Duodenal mucosa (tissue), 2 donors: ENCODE data around the gene SGF29.
"Not testable (repeated sequence)": the region's sequence is repeated elsewhere in the genome, so short reads cannot be mapped to it uniquely, and the experiment has no call there.

Source experiments
- H3K27ac ChIP-seq: one replicate; pipeline ENCODE4 v1.7.0; 2013; ENCODE audit warnings: low read depth, low read length
- H3K27me3 ChIP-seq, 2 donors: one replicate each; pipeline ENCODE4 v1.7.0; 2013; ENCODE audit warnings: low read length in 2 of 2, control low read depth in 1 of 2; ENCODE audit not compliant: insufficient read depth in 2 of 2, control insufficient read depth in 1 of 2
- H3K36me3 ChIP-seq, 2 donors: one replicate each; pipeline ENCODE4 v1.7.0; 2013; ENCODE audit warnings: low read length in 2 of 2, control low read depth in 1 of 2; ENCODE audit not compliant: insufficient read depth in 2 of 2, control insufficient read depth in 1 of 2
- H3K4me1 ChIP-seq, 2 donors: one replicate each; pipeline ENCODE4 v1.7.0; 2013; ENCODE audit warnings: low read length in 2 of 2, control low read depth in 1 of 2; ENCODE audit not compliant: insufficient read depth in 2 of 2, control insufficient read depth in 1 of 2
- H3K4me3 ChIP-seq, 2 donors: one replicate each; pipeline ENCODE4 v1.7.0; 2013; ENCODE audit warnings: low read length in 2 of 2, low read depth in 1 of 2
- H3K9ac ChIP-seq, 2 donors: one replicate each; pipeline ENCODE4 v1.7.0; 2013; ENCODE audit warnings: low read length in 2 of 2, low read depth in 1 of 2
- H3K9me3 ChIP-seq, 2 donors: one replicate each; pipeline ENCODE4 v1.7.0; 2013; ENCODE audit warnings: low read length in 2 of 2, control low read depth in 1 of 2; ENCODE audit not compliant: control insufficient read depth in 1 of 2

SGF29 gene

DNA sequence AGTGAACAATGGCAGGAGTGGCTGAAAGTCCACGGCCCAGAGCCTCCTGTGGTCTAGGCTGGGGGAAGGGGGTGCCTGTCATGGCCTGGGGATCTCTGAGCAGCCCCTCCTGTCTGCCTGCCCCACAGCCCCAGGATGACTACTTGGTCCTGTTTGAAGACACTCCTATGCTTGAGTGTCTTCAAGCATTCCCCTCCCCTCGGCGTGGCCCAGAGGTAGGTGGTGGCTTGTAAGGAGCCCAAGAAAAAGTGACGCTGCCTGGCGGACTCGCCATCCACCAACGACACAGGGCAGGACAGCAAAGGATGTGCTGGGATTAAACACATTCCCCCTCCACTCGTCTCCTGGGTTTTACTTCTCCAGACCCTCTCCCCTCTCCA, 50.5 kb downstream of the SGF29 start:
- H3K4me3 ChIP-seq: no peak overlapping the region
- no peaks in the 10 kb centered on the region for H3K27me3 ChIP-seq
- no peak overlapping the region for H3K27ac ChIP-seq
- H3K9ac ChIP-seq: no peak overlapping the region
- peaks cover 0 to 11% of the 10 kb centered on the region in 2 donors for H3K36me3 ChIP-seq
- no peaks in the 10 kb centered on the region for H3K9me3 ChIP-seq
- H3K4me1 ChIP-seq: peaks cover 3% of the 10 kb centered on the region in 2 donors

DNA sequence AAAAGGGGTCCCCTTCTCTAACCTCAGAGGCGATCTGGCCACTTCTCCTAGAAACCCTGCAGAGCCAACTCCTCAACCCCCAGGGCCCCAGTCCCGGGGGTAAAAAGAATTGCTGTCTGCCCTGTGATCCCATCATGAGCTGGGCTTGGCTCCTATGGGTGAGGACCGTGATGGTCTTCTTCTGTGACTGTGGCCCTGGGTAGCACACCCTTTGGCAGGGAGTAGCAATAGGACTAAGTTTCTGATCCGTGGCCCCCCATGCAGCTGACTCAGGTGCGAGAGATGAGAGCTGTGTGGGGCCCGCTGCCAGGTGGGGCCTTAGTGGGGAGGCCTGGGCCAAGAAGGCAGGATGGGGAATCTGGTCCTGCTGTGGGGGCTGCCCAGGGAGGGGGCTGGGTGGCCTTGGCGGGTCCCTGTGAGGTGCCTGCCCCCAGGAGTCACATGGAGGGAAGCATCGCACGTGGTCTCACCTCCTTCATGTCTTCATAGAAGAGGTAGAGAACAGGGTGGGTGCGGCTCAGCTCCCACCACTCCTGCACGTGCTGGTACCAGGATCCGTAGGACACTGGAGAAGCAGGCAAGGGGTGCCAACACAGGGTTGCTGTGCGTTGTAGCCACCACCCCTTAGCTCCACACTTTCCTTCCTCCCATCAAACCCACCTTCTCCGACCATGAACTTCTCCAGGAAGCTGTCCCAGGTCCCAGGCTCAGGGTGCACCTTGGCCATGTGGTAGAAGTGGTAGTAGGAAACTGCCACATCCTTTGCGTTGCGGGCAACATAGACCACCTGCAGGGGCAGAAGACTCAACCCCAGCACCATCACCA, 52.8 kb downstream of the SGF29 start:
- Histone ChIP-seq H3K27ac (no peak overlapping the region), H3K4me1 (peaks cover 19 to 22% of the 10 kb centered on the region in 2 donors), H3K27me3 (no peaks in the 10 kb centered on the region), H3K9ac (no peak overlapping the region), H3K4me3 (no peak overlapping the region), H3K9me3 (no peaks in the 10 kb centered on the region), H3K36me3 (peaks cover 0 to 11% of the 10 kb centered on the region in 2 donors)

GRCh38 chr16:28607116-28607623, 53.5 kb downstream of the SGF29 start:
- H3K27ac ChIP-seq: no peak overlapping the region
- H3K27me3 ChIP-seq: no peaks in the 10 kb centered on the region
- no peak overlapping the region for H3K9ac ChIP-seq
- H3K4me1 ChIP-seq: peaks cover 19 to 23% of the 10 kb centered on the region in 2 donors
- peaks cover 0 to 11% of the 10 kb centered on the region in 2 donors for H3K36me3 ChIP-seq
- no peaks in the 10 kb centered on the region for H3K9me3 ChIP-seq
- no peak overlapping the region for H3K4me3 ChIP-seq

DNA sequence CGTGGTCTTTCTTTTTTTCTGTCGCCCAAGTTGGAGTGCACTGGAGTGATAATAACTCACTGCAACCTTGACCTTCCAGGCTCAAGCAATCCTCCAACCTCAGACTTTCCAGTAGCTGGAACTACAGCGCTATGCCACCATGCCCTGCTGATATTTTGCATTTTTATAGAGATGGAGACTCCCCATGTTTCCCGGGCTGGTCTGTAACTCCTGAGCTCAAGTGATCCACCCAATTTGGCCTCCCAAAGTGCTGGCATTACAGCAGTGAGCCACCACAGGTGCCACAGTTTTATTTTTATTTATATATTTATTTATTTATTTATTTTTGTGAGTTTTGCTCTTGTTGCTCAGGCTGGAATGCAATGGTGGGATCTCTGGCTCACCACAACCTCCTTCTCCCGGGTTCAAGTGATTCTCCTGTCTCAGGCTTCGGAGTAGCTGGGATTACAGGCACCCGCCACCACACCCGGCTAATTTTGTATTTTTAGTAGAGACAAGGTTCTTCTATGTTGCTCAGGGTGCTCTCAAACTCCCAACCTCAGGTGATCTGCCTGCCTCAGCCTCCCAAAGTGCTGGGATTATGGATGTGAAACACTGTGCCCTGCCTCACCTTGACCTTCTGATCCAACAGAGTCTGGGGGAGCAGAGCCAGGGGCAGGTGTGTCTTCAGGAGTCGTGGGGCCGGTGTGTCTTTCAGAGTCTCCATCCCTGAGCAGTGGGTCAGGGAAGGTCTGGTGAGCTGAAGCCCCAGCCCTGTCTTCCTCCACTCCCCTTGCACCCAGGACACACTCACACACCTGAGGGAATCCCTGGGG, 54.2 kb downstream of the SGF29 start:
- Histone ChIP-seq H3K4me3 (peak overlapping the region in 1 of 2 donors; percentile 23), H3K36me3 (peaks cover 0 to 11% of the 10 kb centered on the region in 2 donors), H3K4me1 (peaks cover 19 to 23% of the 10 kb centered on the region in 2 donors)
- H3K27ac ChIP-seq, H3K27me3 ChIP-seq, H3K9ac ChIP-seq, H3K9me3 ChIP-seq: not testable (repeated sequence)

- not testable (repeated sequence) for H3K9me3 ChIP-seq, H3K27me3 ChIP-seq, H3K27ac ChIP-seq
- peaks cover 19 to 23% of the 10 kb centered on the region in 2 donors for H3K4me1 ChIP-seq
- peaks cover 0 to 11% of the 10 kb centered on the region in 2 donors for H3K36me3 ChIP-seq
- H3K9ac ChIP-seq: peak overlapping the region in 1 of 2 donors; percentile 67
- peak overlapping the region in 1 of 2 donors; percentile 23 for H3K4me3 ChIP-seq
Measured at GRCh38 chr16:28608496-28608808, 54.7 kb downstream of the SGF29 start.

DNA sequence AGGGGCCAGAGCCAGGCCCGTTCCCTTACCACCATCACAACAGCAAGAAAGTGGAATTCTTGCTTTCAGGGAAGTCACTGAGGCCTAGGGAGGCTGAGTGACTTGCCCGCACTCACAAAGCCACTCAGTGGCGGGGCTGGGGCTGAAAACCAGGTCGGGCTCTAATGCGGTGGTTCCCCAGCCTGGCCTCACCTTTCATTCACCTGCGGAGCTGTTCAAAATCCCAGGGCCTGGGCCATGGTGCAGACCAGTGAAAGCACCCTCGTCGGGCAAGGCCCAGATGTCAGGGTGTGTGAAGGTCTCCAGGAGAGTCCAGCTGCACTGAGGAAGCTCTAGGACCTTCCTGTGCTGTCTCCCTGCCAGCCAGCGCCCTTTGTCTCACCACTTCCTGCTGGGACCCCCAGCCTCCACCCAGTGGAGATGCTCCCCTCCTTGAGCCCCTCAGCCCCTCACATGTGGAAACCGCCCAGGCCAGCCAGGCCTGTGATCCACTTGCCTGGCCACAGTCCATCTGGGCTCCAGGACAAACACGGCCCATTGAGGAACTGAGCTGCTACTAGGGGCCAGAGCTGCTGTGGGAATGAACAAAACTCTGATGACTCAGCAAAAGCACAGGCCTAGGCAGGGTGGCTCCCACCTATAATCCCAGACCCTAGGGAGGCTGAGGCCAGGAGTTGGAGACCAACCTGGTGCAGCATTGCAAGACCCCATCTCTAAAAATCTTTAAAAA, 55.3 kb downstream of the SGF29 start:
- H3K4me3 ChIP-seq: peak overlapping the region; percentile 54 to 72
- H3K27ac ChIP-seq: peak overlapping the region; percentile 82
- not testable (repeated sequence) for H3K9me3 ChIP-seq, H3K27me3 ChIP-seq
- peak overlapping the region; percentile 57 to 67 for H3K9ac ChIP-seq
- H3K36me3 ChIP-seq: peaks cover 0 to 11% of the 10 kb centered on the region in 2 donors
- peaks cover 19 to 23% of the 10 kb centered on the region in 2 donors for H3K4me1 ChIP-seq

DNA sequence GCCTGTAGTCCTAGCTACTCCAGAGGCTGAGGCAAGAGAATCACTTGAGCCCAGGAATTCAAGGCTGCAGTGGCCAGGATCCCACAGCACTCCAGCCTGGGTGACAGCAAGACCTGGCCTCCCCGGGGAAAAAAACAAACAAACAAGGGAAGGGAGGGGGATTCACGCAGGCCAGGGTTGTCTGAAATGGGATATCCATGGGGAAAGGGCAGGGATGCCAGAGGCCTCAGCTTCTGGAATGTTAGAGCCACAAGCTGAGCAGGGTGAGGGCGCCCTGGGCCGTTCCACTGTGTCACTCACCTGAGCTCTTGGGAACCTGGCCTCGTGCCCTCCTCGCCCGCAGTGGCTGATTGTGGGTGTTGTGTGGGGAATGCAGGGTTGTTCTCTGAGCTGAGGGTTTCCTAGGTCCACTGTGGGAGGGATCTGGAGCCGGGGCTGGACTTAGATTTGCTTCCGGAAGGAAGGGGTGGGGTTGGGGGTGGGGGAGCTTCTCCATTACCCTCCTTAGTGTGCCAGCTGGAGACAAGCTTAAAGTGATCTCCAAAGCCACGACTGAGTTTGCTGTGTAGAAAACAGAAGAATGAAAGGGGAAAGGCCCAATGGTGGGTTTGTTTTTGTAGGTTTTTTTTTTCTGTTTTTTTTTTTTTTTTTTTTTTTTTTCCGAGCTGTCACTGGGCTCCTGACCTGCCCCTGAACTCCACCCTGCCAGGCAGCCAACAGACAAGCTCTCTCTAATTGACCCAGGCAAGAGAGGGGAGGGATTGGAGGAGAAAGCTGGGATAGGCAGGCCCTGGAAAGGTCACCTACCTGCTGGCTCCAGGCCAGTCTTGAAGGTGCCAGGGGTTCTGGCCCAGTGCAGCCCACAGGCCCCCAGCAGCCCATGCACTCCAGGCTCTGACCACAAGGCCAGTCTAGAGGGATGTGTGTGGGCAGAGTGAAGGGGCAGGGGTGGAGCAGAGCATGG, 56.2 kb downstream of the SGF29 start, which contains the start of gene SULT1A1:
SULT1A1 (minus strand) TSS at position 414 of the 964 bp plus-strand sequence. CDS start 1,189 bp downstream, outside the sequence.
- Histone ChIP-seq H3K9me3 (no peaks in the 10 kb centered on the region), H3K36me3 (peaks cover 0 to 11% of the 10 kb centered on the region in 2 donors), H3K9ac (peak within 1 kb of the TSS; percentile 57 to 67), H3K27ac (peak within 1 kb of the TSS; percentile 82), H3K27me3 (no peaks in the 10 kb centered on the region), H3K4me1 (peaks cover 19 to 23% of the 10 kb centered on the region in 2 donors), H3K4me3 (peak within 1 kb of the TSS; percentile 54 to 72)

GRCh38 chr16:28610595-28611191, 57.0 kb downstream of the SGF29 start:
- Histone ChIP-seq H3K4me1 (peaks cover 19 to 23% of the 10 kb centered on the region in 2 donors), H3K9me3 (no peaks in the 10 kb centered on the region), H3K36me3 (peaks cover 0 to 11% of the 10 kb centered on the region in 2 donors), H3K27me3 (no peaks in the 10 kb centered on the region), H3K27ac (peak overlapping the region; percentile 82), H3K4me3 (peak overlapping the region in 1 of 2 donors; percentile 21), H3K9ac (peak overlapping the region; percentile 18 to 32)
